Keratinocyte (primary cell): ENCODE data around the gene TPTE.
"Not testable (repeated sequence)": the region's sequence is repeated elsewhere in the genome, so short reads cannot be mapped to it uniquely, and the experiment has no call there.

ENCODE experiments used
- EZH2 ChIP-seq: IDR thresholded peaks from one replicate; pipeline ENCODE4 v1.6.1; 2012; ENCODE audit warnings: inconsistent platforms, mild to moderate bottlenecking, low read length, moderate library complexity
- TF ChIP-seq, protein P1 (sequence below), 3 experiments: IDR thresholded peaks in 1 of 3; conservative IDR thresholded peaks in 1 of 3; optimal IDR thresholded peaks in 1 of 3; 2 replicates in 2 of 3; 3 replicates in 1 of 3; pipeline versions ENCODE3 to v1.5.1; 2011; ENCODE audit warnings: low read length in 3 of 3, mild to moderate bottlenecking in 3 of 3, moderate library complexity in 2 of 3, control low read depth in 1 of 3, inconsistent platforms in 1 of 3; ENCODE audit not compliant: insufficient read depth in 2 of 3; ENCODE audit errors: extremely low read depth in 1 of 3

- TF ChIP-seq, protein P1, sequence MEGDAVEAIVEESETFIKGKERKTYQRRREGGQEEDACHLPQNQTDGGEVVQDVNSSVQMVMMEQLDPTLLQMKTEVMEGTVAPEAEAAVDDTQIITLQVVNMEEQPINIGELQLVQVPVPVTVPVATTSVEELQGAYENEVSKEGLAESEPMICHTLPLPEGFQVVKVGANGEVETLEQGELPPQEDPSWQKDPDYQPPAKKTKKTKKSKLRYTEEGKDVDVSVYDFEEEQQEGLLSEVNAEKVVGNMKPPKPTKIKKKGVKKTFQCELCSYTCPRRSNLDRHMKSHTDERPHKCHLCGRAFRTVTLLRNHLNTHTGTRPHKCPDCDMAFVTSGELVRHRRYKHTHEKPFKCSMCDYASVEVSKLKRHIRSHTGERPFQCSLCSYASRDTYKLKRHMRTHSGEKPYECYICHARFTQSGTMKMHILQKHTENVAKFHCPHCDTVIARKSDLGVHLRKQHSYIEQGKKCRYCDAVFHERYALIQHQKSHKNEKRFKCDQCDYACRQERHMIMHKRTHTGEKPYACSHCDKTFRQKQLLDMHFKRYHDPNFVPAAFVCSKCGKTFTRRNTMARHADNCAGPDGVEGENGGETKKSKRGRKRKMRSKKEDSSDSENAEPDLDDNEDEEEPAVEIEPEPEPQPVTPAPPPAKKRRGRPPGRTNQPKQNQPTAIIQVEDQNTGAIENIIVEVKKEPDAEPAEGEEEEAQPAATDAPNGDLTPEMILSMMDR (optimal IDR thresholded peaks at IDR 0.05 in 1 of 3, IDR thresholded peaks at IDR 0.05 in 1 of 3, conservative IDR thresholded peaks at IDR 0.05 in 1 of 3; ENCODE audit: extremely low read depth in 1 of 3, insufficient read depth in 2 of 3, low read length in 3 of 3), result not testable (repeated sequence)
- TF ChIP-seq EZH2, result not testable (repeated sequence)
These were observed 43.6 kb upstream of the TPTE start for GRCh38 chr21:10477794-10478193.
